ENCODE data around the gene TESPA1. TPM values are rescaled to one million over a fixed set of nuclear protein-coding genes. Genes with fewer than 3 reads are reported as not detected.
A peak's percentile ranks its signal among the peaks of the same experiment; 100 is the strongest.

Gene TESPA1
- total and polyA plus RNA-seq, 9 of the 15 experiments (the other 6 are each of a cell fraction or from before 2014, with no cell fraction given) = 0.72 to 7.1 (median 2.4) TPM

DNA sequence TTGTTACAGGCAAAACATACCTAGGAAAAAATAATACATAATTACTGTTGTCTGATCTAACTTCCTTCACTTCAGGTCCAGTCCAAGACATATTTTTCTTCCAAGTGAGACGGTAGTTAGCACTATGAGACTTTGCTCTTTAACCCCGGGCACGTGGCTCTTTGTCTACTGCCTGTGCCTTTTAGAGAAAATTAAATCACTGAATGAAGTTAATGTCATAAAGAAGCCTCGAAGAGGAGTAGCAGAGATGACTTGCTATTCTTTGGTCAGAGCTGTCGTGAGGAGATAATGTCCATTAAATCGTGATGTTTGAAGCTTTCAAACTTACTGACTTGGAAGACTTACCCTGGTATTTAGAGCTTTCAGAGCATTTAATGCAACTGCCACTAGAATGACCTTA lies 8.7 kb downstream of the TESPA1 start (continued):
- TF ChIP-seq RCOR1 (IDR thresholded peaks at IDR 0.05; ENCODE audit: borderline replicate concordance in 1 of 2, low read depth in 2 of 2, low read length in 2 of 2) (peak in 1 of 2 experiments; percentile 57; a peak in 1 of 4 replicates), ZZZ3 (IDR thresholded peaks at IDR 0.05) (no peak), DPF2 (IDR thresholded peaks at IDR 0.05) (peak; percentile 44; the same call in 1 of the 2 replicates), NBN (IDR thresholded peaks at IDR 0.05; ENCODE audit: low read depth) (no peak), MECOM (CRISPR knock-in tag; IDR thresholded peaks at IDR 0.05) (0 out of 2 replicates have a peak, but pooled peaks have one; percentile 17), CTBP1 (IDR thresholded peaks at IDR 0.05; ENCODE audit: borderline replicate concordance) (no peak), PTBP1 (IDR thresholded peaks at IDR 0.05; ENCODE audit: low read depth, low read length) (no peak), SAFB (IDR thresholded peaks at IDR 0.05; ENCODE audit: borderline replicate concordance, low read depth, low read length) (no peak), ADNP (tag; IDR thresholded peaks at IDR 0.05) (no peak), ETV6 (IDR thresholded peaks at IDR 0.05; ENCODE audit: borderline replicate concordance in 1 of 2, low read depth in 2 of 2, low read length in 1 of 2) (no peak), ETV6 (CRISPR knock-in tag; IDR thresholded peaks at IDR 0.05; ENCODE audit: borderline replicate concordance) (no peak), HMGN3 (IDR thresholded peaks at IDR 0.05; ENCODE audit: borderline replicate concordance, extremely low read depth, insufficient read length, low read depth, low read length) (no peak), MTF1 (CRISPR knock-in tag; IDR thresholded peaks at IDR 0.05; ENCODE audit: borderline replicate concordance) (no peak), ZNF197 (CRISPR knock-in tag; IDR thresholded peaks at IDR 0.05; ENCODE audit: low read depth) (no peak)
- TF ChIP-seq, protein P1, sequence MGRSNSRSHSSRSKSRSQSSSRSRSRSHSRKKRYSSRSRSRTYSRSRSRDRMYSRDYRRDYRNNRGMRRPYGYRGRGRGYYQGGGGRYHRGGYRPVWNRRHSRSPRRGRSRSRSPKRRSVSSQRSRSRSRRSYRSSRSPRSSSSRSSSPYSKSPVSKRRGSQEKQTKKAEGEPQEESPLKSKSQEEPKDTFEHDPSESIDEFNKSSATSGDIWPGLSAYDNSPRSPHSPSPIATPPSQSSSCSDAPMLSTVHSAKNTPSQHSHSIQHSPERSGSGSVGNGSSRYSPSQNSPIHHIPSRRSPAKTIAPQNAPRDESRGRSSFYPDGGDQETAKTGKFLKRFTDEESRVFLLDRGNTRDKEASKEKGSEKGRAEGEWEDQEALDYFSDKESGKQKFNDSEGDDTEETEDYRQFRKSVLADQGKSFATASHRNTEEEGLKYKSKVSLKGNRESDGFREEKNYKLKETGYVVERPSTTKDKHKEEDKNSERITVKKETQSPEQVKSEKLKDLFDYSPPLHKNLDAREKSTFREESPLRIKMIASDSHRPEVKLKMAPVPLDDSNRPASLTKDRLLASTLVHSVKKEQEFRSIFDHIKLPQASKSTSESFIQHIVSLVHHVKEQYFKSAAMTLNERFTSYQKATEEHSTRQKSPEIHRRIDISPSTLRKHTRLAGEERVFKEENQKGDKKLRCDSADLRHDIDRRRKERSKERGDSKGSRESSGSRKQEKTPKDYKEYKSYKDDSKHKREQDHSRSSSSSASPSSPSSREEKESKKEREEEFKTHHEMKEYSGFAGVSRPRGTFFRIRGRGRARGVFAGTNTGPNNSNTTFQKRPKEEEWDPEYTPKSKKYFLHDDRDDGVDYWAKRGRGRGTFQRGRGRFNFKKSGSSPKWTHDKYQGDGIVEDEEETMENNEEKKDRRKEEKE (IDR thresholded peaks at IDR 0.05; ENCODE audit: borderline replicate concordance in 1 of 2, control insufficient read depth in 1 of 2, low read depth in 2 of 2, low read length in 1 of 2) = no peak
- TF ChIP-seq, protein P2, sequence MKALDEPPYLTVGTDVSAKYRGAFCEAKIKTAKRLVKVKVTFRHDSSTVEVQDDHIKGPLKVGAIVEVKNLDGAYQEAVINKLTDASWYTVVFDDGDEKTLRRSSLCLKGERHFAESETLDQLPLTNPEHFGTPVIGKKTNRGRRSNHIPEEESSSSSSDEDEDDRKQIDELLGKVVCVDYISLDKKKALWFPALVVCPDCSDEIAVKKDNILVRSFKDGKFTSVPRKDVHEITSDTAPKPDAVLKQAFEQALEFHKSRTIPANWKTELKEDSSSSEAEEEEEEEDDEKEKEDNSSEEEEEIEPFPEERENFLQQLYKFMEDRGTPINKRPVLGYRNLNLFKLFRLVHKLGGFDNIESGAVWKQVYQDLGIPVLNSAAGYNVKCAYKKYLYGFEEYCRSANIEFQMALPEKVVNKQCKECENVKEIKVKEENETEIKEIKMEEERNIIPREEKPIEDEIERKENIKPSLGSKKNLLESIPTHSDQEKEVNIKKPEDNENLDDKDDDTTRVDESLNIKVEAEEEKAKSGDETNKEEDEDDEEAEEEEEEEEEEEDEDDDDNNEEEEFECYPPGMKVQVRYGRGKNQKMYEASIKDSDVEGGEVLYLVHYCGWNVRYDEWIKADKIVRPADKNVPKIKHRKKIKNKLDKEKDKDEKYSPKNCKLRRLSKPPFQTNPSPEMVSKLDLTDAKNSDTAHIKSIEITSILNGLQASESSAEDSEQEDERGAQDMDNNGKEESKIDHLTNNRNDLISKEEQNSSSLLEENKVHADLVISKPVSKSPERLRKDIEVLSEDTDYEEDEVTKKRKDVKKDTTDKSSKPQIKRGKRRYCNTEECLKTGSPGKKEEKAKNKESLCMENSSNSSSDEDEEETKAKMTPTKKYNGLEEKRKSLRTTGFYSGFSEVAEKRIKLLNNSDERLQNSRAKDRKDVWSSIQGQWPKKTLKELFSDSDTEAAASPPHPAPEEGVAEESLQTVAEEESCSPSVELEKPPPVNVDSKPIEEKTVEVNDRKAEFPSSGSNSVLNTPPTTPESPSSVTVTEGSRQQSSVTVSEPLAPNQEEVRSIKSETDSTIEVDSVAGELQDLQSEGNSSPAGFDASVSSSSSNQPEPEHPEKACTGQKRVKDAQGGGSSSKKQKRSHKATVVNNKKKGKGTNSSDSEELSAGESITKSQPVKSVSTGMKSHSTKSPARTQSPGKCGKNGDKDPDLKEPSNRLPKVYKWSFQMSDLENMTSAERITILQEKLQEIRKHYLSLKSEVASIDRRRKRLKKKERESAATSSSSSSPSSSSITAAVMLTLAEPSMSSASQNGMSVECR (CRISPR knock-in tag; IDR thresholded peaks at IDR 0.05) = no peak
- TF ChIP-seq, protein P3, sequence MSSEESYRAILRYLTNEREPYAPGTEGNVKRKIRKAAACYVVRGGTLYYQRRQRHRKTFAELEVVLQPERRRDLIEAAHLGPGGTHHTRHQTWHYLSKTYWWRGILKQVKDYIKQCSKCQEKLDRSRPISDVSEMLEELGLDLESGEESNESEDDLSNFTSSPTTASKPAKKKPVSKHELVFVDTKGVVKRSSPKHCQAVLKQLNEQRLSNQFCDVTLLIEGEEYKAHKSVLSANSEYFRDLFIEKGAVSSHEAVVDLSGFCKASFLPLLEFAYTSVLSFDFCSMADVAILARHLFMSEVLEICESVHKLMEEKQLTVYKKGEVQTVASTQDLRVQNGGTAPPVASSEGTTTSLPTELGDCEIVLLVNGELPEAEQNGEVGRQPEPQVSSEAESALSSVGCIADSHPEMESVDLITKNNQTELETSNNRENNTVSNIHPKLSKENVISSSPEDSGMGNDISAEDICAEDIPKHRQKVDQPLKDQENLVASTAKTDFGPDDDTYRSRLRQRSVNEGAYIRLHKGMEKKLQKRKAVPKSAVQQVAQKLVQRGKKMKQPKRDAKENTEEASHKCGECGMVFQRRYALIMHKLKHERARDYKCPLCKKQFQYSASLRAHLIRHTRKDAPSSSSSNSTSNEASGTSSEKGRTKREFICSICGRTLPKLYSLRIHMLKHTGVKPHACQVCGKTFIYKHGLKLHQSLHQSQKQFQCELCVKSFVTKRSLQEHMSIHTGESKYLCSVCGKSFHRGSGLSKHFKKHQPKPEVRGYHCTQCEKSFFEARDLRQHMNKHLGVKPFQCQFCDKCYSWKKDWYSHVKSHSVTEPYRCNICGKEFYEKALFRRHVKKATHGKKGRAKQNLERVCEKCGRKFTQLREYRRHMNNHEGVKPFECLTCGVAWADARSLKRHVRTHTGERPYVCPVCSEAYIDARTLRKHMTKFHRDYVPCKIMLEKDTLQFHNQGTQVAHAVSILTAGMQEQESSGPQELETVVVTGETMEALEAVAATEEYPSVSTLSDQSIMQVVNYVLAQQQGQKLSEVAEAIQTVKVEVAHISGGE (CRISPR knock-in tag; IDR thresholded peaks at IDR 0.05) = no peak
